H9 (cell line): Measurements from ENCODE around the gene GALNS. TPM values are rescaled to one million over a fixed set of nuclear protein-coding genes. Genes with fewer than 3 reads are reported as not detected.

Experiments used
- DNase-seq: peaks from one replicate; pipeline ENCODE4 v3.0.0-alpha.2; 2017
- H2AFZ ChIP-seq: one replicate; pipeline ENCODE4 v1.6.1; 2013; ENCODE audit warnings: mild to moderate bottlenecking, low read length, control low read depth, moderate library complexity
- H2AK5ac ChIP-seq: 2 replicates; pipeline ENCODE4 v1.6.1; 2013; ENCODE audit warnings: low read length, control low read depth, mixed read lengths; ENCODE audit not compliant: insufficient read length
- H2BK120ac ChIP-seq: one replicate; pipeline ENCODE4 v1.6.1; 2013; ENCODE audit warnings: low read depth, mild to moderate bottlenecking, low read length, control low read depth, inconsistent platforms; ENCODE audit not compliant: poor library complexity, severe bottlenecking
- H2BK12ac ChIP-seq: 2 replicates; pipeline ENCODE4 v1.6.1; 2013; ENCODE audit warnings: low read length, control low read depth, mixed read lengths, low read depth; ENCODE audit not compliant: insufficient read length
- H2BK15ac ChIP-seq: 2 replicates; pipeline ENCODE4 v1.6.1; 2013; ENCODE audit warnings: low read depth, low read length, control low read depth
- H2BK20ac ChIP-seq: one replicate; pipeline ENCODE4 v1.6.1; 2013; ENCODE audit warnings: low read depth, mild to moderate bottlenecking, low read length, control low read depth, inconsistent platforms; ENCODE audit not compliant: poor library complexity, severe bottlenecking
- H2BK5ac ChIP-seq: 2 replicates; pipeline ENCODE4 v1.6.1; 2013; ENCODE audit warnings: low read length, control low read depth, mixed read lengths; ENCODE audit not compliant: insufficient read length
- H3K14ac ChIP-seq: 2 replicates; pipeline ENCODE4 v1.6.1; 2013; ENCODE audit warnings: low read length, control low read depth; ENCODE audit not compliant: insufficient read depth
- H3K18ac ChIP-seq: 2 replicates; pipeline ENCODE4 v1.6.1; 2013; ENCODE audit warnings: low read depth, mild to moderate bottlenecking, mixed read lengths, low read length, control low read depth; ENCODE audit not compliant: insufficient read length
- H3K23ac ChIP-seq: 2 replicates; pipeline ENCODE4 v1.6.1; 2013; ENCODE audit warnings: low read length, control low read depth, mixed read lengths, low read depth; ENCODE audit not compliant: insufficient read length
- H3K23me2 ChIP-seq: 2 replicates; pipeline ENCODE4 v1.6.1; 2013; ENCODE audit warnings: low read depth, mild to moderate bottlenecking, mixed read lengths, low read length, control low read depth; ENCODE audit not compliant: insufficient read length, poor library complexity, severe bottlenecking
- H3K27ac ChIP-seq: 2 replicates; pipeline ENCODE4 v1.5.1; 2013; ENCODE audit warnings: low read length, control low read depth, mixed read lengths, low read depth; ENCODE audit not compliant: insufficient read length
- H3K27me3 ChIP-seq: 2 replicates; pipeline ENCODE4 v1.6.1; 2013; ENCODE audit warnings: low read length, control low read depth, inconsistent platforms; ENCODE audit not compliant: insufficient read depth
- H3K4ac ChIP-seq: 2 replicates; pipeline ENCODE4 v1.6.1; 2013; ENCODE audit warnings: low read depth, mild to moderate bottlenecking, control low read depth, inconsistent platforms, low read length, moderate library complexity
- H3K4me1 ChIP-seq: 2 replicates; pipeline ENCODE4 v1.6.1; 2013; ENCODE audit warnings: low read length, control low read depth, inconsistent platforms; ENCODE audit not compliant: insufficient read depth
- H3K4me2 ChIP-seq: 2 replicates; pipeline ENCODE4 v1.6.1; 2013; ENCODE audit warnings: low read length, control low read depth, mixed read lengths; ENCODE audit not compliant: insufficient read length, insufficient read depth
- H3K56ac ChIP-seq: 2 replicates; pipeline ENCODE4 v1.6.1; 2013; ENCODE audit warnings: low read depth, mild to moderate bottlenecking, mixed read lengths, low read length, control low read depth; ENCODE audit not compliant: insufficient read length
- H3K79me1 ChIP-seq: 2 replicates; pipeline ENCODE4 v1.6.1; 2013; ENCODE audit warnings: low read depth, mild to moderate bottlenecking, moderate library complexity, low read length, control low read depth, inconsistent platforms; ENCODE audit not compliant: insufficient read depth, poor library complexity, severe bottlenecking
- H3K79me2 ChIP-seq: 2 replicates; pipeline ENCODE4 v1.6.1; 2013; ENCODE audit warnings: low read length, control low read depth, inconsistent platforms; ENCODE audit not compliant: insufficient read depth
- H3K9ac ChIP-seq: 2 replicates; pipeline ENCODE4 v1.6.1; 2013; ENCODE audit warnings: low read length, control low read depth, mixed read lengths; ENCODE audit not compliant: insufficient read length; ENCODE audit errors: extremely low read depth
- H3K9me3 ChIP-seq: one replicate; pipeline ENCODE4 v1.6.1; 2013; ENCODE audit warnings: low read depth, low read length, inconsistent platforms; ENCODE audit not compliant: control insufficient read depth
- H3T11ph ChIP-seq: one replicate; pipeline ENCODE4 v1.6.1; 2013; ENCODE audit warnings: mild to moderate bottlenecking, low read length, control low read depth, inconsistent platforms
- H4K20me1 ChIP-seq: one replicate; pipeline ENCODE4 v1.6.1; 2013; ENCODE audit not compliant: control insufficient read depth, insufficient read length, insufficient read depth
- H4K5ac ChIP-seq: 2 replicates; pipeline ENCODE4 v1.6.1; 2013; ENCODE audit warnings: low read depth, mild to moderate bottlenecking, mixed read lengths, low read length, control low read depth; ENCODE audit not compliant: insufficient read length
- H4K8ac ChIP-seq: replicated peaks from 2 replicates; pipeline ENCODE4 v1.6.1; 2013; ENCODE audit warnings: low read length, control low read depth, mixed read lengths, low read depth; ENCODE audit not compliant: insufficient read length
- H4K91ac ChIP-seq: 2 replicates; pipeline ENCODE4 v1.6.1; 2013; ENCODE audit warnings: low read depth, mild to moderate bottlenecking, moderate library complexity, mixed read lengths, low read length, control low read depth; ENCODE audit not compliant: insufficient read length
- H3K27ac Mint-ChIP-seq, 3 experiments: 2 replicates in 2 of 3; 3 replicates in 1 of 3; pipeline ENCODE4 v1.8.0; 2020 to 2021; ENCODE audit warnings: mixed read lengths in 3 of 3, mild to moderate bottlenecking in 1 of 3, moderate library complexity in 1 of 3
- H3K27me3 Mint-ChIP-seq: 2 replicates; pipeline ENCODE4 v1.8.0; 2021; ENCODE audit warnings: low read depth, mild to moderate bottlenecking, moderate library complexity, mixed read lengths
- H3K36me3 Mint-ChIP-seq, 3 experiments: 2 replicates in 2 of 3; 3 replicates in 1 of 3; pipeline ENCODE4 v1.8.0; 2020 to 2021; ENCODE audit warnings: low read depth in 3 of 3, mixed read lengths in 3 of 3; ENCODE audit not compliant: insufficient read depth in 1 of 3
- H3K4me1 Mint-ChIP-seq, 2 experiments: 2 replicates each; pipeline ENCODE4 v1.8.0; 2020; ENCODE audit warnings: mixed read lengths in 2 of 2
- H3K4me3 Mint-ChIP-seq, 2 experiments: 2 replicates in 1 of 2; 3 replicates in 1 of 2; pipeline ENCODE4 v1.8.0; 2020 to 2021; ENCODE audit warnings: mild to moderate bottlenecking in 2 of 2, mixed read lengths in 2 of 2, moderate library complexity in 1 of 2
- H3K9me3 Mint-ChIP-seq, 2 experiments: 2 replicates in 1 of 2; 3 replicates in 1 of 2; pipeline ENCODE4 v1.8.0; 2020; ENCODE audit warnings: mild to moderate bottlenecking in 2 of 2, mixed read lengths in 2 of 2, moderate library complexity in 1 of 2
- WGBS: extraction: QIAGEN DNeasy Blood & Tissue Kit; methylation state at CpG from one replicate; pipeline ENCODE4 v1.1.7; 2013; ENCODE audit warnings: missing lambda C conversion rate, low lambda C conversion rate, mixed read lengths; ENCODE audit not compliant: insufficient read length; ENCODE audit errors: extremely low coverage; 5-methylcytosine and 5-hydroxymethylcytosine counted together
- total RNA-seq: library from RNA; stranded (reverse); gene quantifications from 2 replicates; pipeline ENCODE4 v1.2.1, GENCODE V29; 2021
- TF ChIP-seq, protein P1 (sequence below): fragments of 200-600 bp; sonication (generic); conservative IDR thresholded peaks from 3 replicates; pipeline ENCODE4 v1.8.0; 2021; ENCODE audit warnings: antibody characterized with exemption, mild to moderate bottlenecking

GALNS gene
- total RNA-seq, 1 experiment from 2014 or later: 20.3 TPM

DNA sequence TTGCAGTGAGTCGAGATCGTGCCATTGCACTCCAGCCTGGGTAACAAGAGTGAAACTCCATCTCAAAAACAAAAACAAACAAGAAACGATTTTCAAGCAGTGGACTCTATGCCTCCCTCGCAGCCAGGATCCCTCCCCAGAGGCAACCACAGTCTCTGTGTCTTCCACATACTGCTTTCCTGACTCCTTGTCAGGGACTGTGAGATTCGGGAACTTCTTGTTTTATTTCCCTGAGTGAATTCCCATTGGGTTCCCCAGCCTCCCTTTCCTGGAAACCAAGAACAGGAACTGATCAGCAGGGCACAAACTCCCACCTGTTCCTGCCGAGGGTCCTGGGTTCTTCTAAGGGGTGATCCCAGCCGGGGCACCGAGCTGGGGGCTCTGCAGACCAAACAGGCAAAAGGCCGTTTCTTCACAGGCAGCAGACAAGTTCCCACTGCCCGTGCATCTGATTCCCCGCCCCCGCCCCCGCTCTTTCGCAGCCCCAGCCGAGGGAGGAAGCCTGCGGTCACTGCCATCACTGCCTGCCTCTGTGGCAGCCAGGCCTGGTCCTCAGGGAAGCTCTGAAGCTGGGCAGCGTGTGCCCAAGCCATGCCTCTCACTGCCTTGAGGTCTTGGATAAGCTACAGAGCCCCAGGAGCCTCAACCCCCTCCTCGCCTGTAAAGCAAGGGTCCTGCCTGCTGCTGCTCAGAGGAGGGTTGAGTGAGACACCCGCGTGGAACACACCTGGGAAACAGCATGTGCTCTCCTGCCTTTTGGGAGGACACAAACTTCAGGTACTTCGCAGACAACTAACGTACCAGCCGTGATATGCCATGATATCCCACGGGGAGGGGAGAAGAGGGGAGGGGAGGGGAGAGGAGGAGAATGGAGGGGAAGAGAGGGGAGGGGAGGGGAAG is 66.2 kb downstream of the GALNS start:
- peak overlapping the region; percentile 31; the same call in 1 of the 2 replicates for H3K14ac ChIP-seq
- Mint-ChIP-seq H3K27ac (peak overlapping the region in 2 of 3 experiments; percentile 27 to 47; a peak in 1 of 7 replicates), H3K27me3 (peaks cover 8% of the 10 kb centered on the region), H3K4me1 (peaks cover 11 to 36% of the 10 kb centered on the region in 2 experiments), H3K9me3 (no peaks in the 10 kb centered on the region), H3K4me3 (peak overlapping the region in 1 of 2 experiments; percentile 46; a peak in 1 of 5 replicates), H3K36me3 (no peaks in the 10 kb centered on the region)
- no peak overlapping the region for H2BK5ac ChIP-seq
- DNase-seq: no peak
- no peak overlapping the region for H3K9ac ChIP-seq
- WGBS: no CpG with 5 or more reads among the region's 24 CpGs
- H4K91ac ChIP-seq: no peak overlapping the region
- H3K79me1 ChIP-seq: no peaks in the 10 kb centered on the region
- no peak overlapping the region for H2AFZ ChIP-seq
- no peak overlapping the region for H3K27ac ChIP-seq
- H2AK5ac ChIP-seq: no peak overlapping the region
- peaks cover 3% of the 10 kb centered on the region for H3K23me2 ChIP-seq
- no peaks in the 10 kb centered on the region for H3K9me3 ChIP-seq
- peak overlapping the region; percentile 66 for H2BK12ac ChIP-seq
- no peak overlapping the region for H2BK20ac ChIP-seq
- H3K4ac ChIP-seq: no peak overlapping the region
- H4K8ac ChIP-seq: no peak overlapping the region
- H2BK15ac ChIP-seq: no peak overlapping the region
- no peak overlapping the region for H3T11ph ChIP-seq
- no peak overlapping the region for H4K5ac ChIP-seq
- no peaks in the 10 kb centered on the region for H3K27me3 ChIP-seq
- H4K20me1 ChIP-seq: no peaks in the 10 kb centered on the region
- H3K79me2 ChIP-seq: no peaks in the 10 kb centered on the region
- H3K23ac ChIP-seq: no peak overlapping the region
- H2BK120ac ChIP-seq: no peak overlapping the region
- peak overlapping the region; percentile 72 for H3K18ac ChIP-seq
- TF ChIP-seq, protein P1, sequence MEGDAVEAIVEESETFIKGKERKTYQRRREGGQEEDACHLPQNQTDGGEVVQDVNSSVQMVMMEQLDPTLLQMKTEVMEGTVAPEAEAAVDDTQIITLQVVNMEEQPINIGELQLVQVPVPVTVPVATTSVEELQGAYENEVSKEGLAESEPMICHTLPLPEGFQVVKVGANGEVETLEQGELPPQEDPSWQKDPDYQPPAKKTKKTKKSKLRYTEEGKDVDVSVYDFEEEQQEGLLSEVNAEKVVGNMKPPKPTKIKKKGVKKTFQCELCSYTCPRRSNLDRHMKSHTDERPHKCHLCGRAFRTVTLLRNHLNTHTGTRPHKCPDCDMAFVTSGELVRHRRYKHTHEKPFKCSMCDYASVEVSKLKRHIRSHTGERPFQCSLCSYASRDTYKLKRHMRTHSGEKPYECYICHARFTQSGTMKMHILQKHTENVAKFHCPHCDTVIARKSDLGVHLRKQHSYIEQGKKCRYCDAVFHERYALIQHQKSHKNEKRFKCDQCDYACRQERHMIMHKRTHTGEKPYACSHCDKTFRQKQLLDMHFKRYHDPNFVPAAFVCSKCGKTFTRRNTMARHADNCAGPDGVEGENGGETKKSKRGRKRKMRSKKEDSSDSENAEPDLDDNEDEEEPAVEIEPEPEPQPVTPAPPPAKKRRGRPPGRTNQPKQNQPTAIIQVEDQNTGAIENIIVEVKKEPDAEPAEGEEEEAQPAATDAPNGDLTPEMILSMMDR: no peak
- peaks cover 3% of the 10 kb centered on the region; the same call in 1 of the 2 replicates for H3K4me1 ChIP-seq
- H3K4me2 ChIP-seq: no peak overlapping the region
- H3K56ac ChIP-seq: no peak overlapping the region
